ENCODE results near the gene C3. TPM values are rescaled to one million over a fixed set of nuclear protein-coding genes. Genes with fewer than 3 reads are reported as not detected.

Gene C3
- total RNA-seq, 1 experiment from 2014 or later, result 4.0 TPM

GRCh38 chr19:6745965-6746364 is 25.5 kb upstream of the C3 start:
- no peak for DNase-seq (ENCODE audit: low read depth)

- peak; percentile 90 for DNase-seq (ENCODE audit: low read depth)
These were observed 24.2 kb upstream of the C3 start for GRCh38 chr19:6744381-6745301.

- DNase-seq (ENCODE audit: low read depth), result peak; percentile 56
These were observed 23.4 kb upstream of the C3 start for GRCh38 chr19:6743714-6744380.

GRCh38 chr19:6743066-6743465 is 22.6 kb upstream of the C3 start:
- DNase-seq (ENCODE audit: low read depth), result no peak

GRCh38 chr19:6740589-6741343 is 20.3 kb upstream of the C3 start:
- DNase-seq (ENCODE audit: low read depth), result peak; percentile 38

- DNase-seq (ENCODE audit: low read depth), result peak; percentile 38
These were observed 19.6 kb upstream of the C3 start for GRCh38 chr19:6739883-6740588.

GRCh38 chr19:6739390-6739882 is 19.0 kb upstream of the C3 start, which contains the start of gene TRIP10:
TRIP10 (plus strand) TSS chr19:6739680; CDS start chr19:6739762, 82 bp downstream.
- DNase-seq (ENCODE audit: low read depth), result peak; percentile 72

GRCh38 chr19:6738787-6739389 is 18.4 kb upstream of the C3 start:
- DNase-seq (ENCODE audit: low read depth), result no peak

- DNase-seq (ENCODE audit: low read depth), result peak; percentile 81
These were observed 17.7 kb upstream of the C3 start for GRCh38 chr19:6737873-6738786.

GRCh38 chr19:6737284-6737872 is 16.9 kb upstream of the C3 start, which contains the start of gene GPR108:
GPR108 (minus strand) TSS chr19:6737580; CDS start chr19:6737576, 4 bp downstream.
- DNase-seq (ENCODE audit: low read depth), result peak; percentile 100

GRCh38 chr19:6736917-6737283 is 16.4 kb upstream of the C3 start:
- DNase-seq (ENCODE audit: low read depth), result peak; percentile 66

- peak; percentile 79 for DNase-seq (ENCODE audit: low read depth)
These were observed 15.9 kb upstream of the C3 start for GRCh38 chr19:6736169-6736916.

GRCh38 chr19:6735181-6735911 is 14.9 kb upstream of the C3 start:
- DNase-seq (ENCODE audit: low read depth), result no peak

- DNase-seq (ENCODE audit: low read depth), result no peak
These were observed 13.7 kb upstream of the C3 start for GRCh38 chr19:6734096-6734696.

GRCh38 chr19:6733338-6734095 is 13.1 kb upstream of the C3 start:
- no peak for DNase-seq (ENCODE audit: low read depth)

GRCh38 chr19:6732803-6733337 is 12.4 kb upstream of the C3 start:
- DNase-seq (ENCODE audit: low read depth), result no peak
